GM12874 (cell line): ENCODE measurements around the gene C17orf78.

ENCODE experiments used
- CTCF ChIP-seq: IDR thresholded peaks from 2 replicates; pipeline ENCODE4 v1.5.1; 2011; ENCODE audit warnings: low read depth, mild to moderate bottlenecking, control low read depth, low read length, moderate library complexity; ENCODE audit not compliant: insufficient read depth

Gene C17orf78

GRCh38 chr17:37410357-37410756 lies 34.6 kb downstream of the C17orf78 start:
- no peak for TF ChIP-seq CTCF

DNA sequence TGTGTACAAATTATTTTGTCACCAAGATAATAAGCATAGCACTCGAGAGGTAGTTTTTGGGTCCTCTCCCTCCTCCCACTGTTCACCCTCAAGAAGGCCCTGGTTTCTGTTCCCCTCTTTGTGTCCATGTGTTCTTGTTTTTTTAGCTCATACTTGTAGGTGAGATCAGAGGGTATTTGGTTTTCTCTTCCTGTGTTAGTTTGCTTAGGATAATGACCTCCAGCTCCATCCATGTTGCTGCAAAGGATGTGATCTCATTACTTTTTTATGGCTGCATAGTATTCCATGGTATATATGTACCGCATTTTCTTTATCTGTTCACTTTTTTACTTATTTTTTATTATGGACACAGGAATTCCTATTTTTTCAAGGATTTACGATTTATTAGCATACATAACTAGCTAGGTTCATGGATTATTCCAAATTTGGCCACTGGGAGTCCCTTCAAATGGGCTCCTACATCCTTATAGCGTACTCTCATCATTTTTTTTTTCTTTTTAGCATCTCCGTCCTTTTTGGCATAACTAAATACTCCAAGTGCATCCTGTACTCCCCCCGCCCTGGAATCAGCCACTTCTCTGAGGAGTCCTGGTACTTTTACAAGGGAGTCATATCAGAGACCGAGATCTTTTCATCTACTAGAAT lies 38.2 kb downstream of the C17orf78 start:
- 0 out of 2 replicates have a peak, but pooled peaks have one; percentile 4 for TF ChIP-seq CTCF

DNA sequence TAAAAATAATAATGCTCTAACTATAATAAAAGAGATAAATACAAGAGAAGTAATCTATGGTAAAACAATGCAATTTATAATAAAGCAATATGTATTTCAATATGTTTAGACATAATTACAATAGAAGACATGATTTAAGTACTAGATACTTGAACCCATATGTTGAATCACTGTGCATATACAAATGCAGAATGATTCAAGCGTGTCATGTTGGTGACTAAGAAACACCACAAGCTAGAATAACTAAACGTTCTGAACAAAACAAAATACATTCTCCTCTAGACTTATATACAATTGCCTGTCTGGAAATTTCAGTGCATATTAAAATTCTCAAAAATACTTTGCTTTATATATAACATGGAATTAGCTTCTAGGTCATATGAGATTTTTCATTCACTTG lies 42.1 kb downstream of the C17orf78 start:
- no peak for TF ChIP-seq CTCF

- TF ChIP-seq CTCF: no peak
Measured at GRCh38 chr17:37422971-37423625, 47.3 kb downstream of the C17orf78 start.

DNA sequence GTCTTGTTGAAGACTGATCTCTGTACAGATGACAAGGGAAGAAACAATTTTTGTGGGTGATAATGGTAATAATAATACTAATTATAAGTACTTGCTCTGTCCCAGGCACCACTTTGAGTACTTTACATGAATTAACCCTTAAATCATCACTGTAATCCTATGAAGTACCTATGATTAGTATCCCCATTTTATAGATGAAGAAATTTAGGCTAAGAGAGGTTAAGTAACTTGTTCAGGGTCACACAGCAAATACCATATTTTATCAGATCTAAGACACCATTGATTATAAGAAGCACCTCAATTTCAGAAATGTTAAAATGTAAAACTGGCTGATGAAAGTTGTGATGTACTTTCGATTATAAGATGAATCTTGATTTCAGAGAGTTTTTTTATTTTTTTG lies 49.5 kb downstream of the C17orf78 start:
- TF ChIP-seq CTCF: no peak

GRCh38 chr17:37429039-37429438 lies 53.3 kb downstream of the C17orf78 start:
- TF ChIP-seq CTCF: no peak

- no peak for TF ChIP-seq CTCF
Measured at GRCh38 chr17:37429453-37429852, 53.7 kb downstream of the C17orf78 start.
